Pancreas (tissue), 10 donors: ENCODE results near the gene EEF1G. TPM values are rescaled to one million over a fixed set of nuclear protein-coding genes. Genes with fewer than 3 reads are reported as not detected.

Experiments used
- ATAC-seq, 4 donors: fragments of 200-7000 bp; cut with Tn5 transposase; one replicate each; pipeline versions ENCODE4 v1.8.0 to v1.9.1; 2020; ENCODE audit warnings: mild to moderate bottlenecking in 4 of 4, moderate library complexity in 4 of 4
- DNase-seq, 6 donors: peaks; one replicate each; pipeline ENCODE4 v3.0.0-alpha.2; 2020
- FAIRE-seq: peaks from 2 replicates; lab custom pipeline; 2012; peaks lifted over from hg19 to GRCh38; lab: Jason Lieb, UNC
- H3K27ac ChIP-seq, 4 donors: fragments of 200-600 bp; sonication (generic); 1 replicate in 3 of 4; 2 replicates in 1 of 4; pipeline versions ENCODE4 v1.5.0 to v1.8.0; 2020
- H3K27me3 ChIP-seq, 4 donors: fragments of 200-600 bp; one replicate each; pipeline ENCODE4 v1.8.0; 2021
- H3K36me3 ChIP-seq, 3 donors: fragments of 200-600 bp; sonication (generic) in 1 of 3; one replicate each; pipeline versions ENCODE4 v1.5.0 to v1.8.0; 2020 to 2021
- H3K4me1 ChIP-seq, 3 donors: fragments of 200-600 bp; one replicate each; pipeline ENCODE4 v1.8.0; 2021
- H3K4me3 ChIP-seq, 4 donors: fragments of 200-600 bp; sonication (generic) in 2 of 4; one replicate each; pipeline versions ENCODE4 v1.5.0 to v1.8.0; 2020 to 2021
- H3K9me3 ChIP-seq, 4 donors: fragments of 200-600 bp; one replicate each; pipeline ENCODE4 v1.8.0; 2021
- WGBS, 2 donors: extraction: QIAGEN DNeasy Blood & Tissue Kit; methylation state at CpG; one replicate each; pipeline ENCODE4 v1.1.7; 2013; 5-methylcytosine and 5-hydroxymethylcytosine counted together
- intact Hi-C, 3 donors: fragments of 100-400 bp; cut with DNase I; formaldehyde crosslinking; loops; one replicate each; pipeline versions ENCODE4 v1.11.1 to v1.14.2; 2022
- polyA plus RNA-seq, 2 donors: library from polyadenylated mRNA; stranded (reverse); fragments of 200-250 nt; gene quantifications; one replicate each; pipeline ENCODE4 v1.2.3, GENCODE V29; 2013
- total RNA-seq, 6 donors: library from RNA; stranded (reverse); fragmentation: NEBNext Ultra II Directional in 4 of 6; extraction: Animal tissue kit (Norgen Biotek cat#: 25700) in 4 of 6; gene quantifications; one replicate each; pipeline versions ENCODE4 v1.2.1 to v1.2.4, GENCODE V29; 2021 to 2023
- TF ChIP-seq, protein P1 (sequence below), 4 donors: fragments of 200-600 bp; sonication (generic) in 3 of 4; IDR thresholded peaks; one replicate each; pipeline versions ENCODE4 v1.5.0 to v1.8.0; 2021; ENCODE audit warnings: antibody characterized with exemption in 4 of 4
- donor health status: healthy with polysubstance abuse.
- donor health status: DM: no; HTN: no; CAD: no; lungs with moderate emphysema.
- donor health status: DM: no; HTN: no; CAD: no.
- donor health status: control.
- donor health status: control.
- donor health status: Bipolar disorder and iron deficiency.
- donor health status: DM: yes; HTN: yes; CAD: no.
- donor health status: DM: no; HTN: no; CAD: no.
- donor health status: DM: no; HTN: no; CAD: no.
- donor health status: DM: yes; HTN: yes; CAD: no.

Gene EEF1G
- total and polyA plus RNA-seq, 8 donors: 630 to 1,171 (median 915) TPM

DNA sequence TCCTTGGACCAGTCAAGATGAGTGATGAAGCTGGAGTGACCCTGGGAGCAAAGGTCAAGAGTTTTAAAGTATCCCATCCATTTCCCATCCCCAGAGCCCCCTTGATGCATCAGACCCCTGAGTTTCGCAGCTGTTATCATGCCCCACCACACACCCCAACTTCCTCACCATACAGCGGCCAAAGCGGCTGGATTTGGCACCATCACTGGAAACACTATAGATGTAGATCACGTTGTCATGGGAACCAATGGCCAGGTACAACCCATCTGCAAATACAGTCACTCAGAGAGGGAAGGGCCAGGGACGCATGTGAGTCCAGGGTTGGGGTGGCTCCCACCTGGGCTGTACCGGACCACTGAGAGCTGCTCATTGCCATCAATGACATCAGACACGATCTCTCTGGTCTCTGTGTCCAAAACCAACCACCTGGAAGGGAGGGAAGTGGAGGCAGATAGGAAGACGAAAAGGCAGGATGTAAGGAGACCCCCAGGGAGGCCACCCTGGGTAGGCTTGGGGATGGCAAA is 30.1 kb upstream of the EEF1G start:
- Histone ChIP-seq H3K27me3 (no peaks in the 10 kb centered on the region), H3K4me3 (no peak overlapping the region), H3K36me3 (peaks cover 0 to 10% (median 0%) of the 10 kb centered on the region in 3 donors), H3K4me1 (peaks cover 0 to 14% (median 11%) of the 10 kb centered on the region in 3 donors), H3K9me3 (no peaks in the 10 kb centered on the region), H3K27ac (no peak overlapping the region)
- no peak for ATAC-seq
- FAIRE-seq: no peak
- TF ChIP-seq, protein P1, sequence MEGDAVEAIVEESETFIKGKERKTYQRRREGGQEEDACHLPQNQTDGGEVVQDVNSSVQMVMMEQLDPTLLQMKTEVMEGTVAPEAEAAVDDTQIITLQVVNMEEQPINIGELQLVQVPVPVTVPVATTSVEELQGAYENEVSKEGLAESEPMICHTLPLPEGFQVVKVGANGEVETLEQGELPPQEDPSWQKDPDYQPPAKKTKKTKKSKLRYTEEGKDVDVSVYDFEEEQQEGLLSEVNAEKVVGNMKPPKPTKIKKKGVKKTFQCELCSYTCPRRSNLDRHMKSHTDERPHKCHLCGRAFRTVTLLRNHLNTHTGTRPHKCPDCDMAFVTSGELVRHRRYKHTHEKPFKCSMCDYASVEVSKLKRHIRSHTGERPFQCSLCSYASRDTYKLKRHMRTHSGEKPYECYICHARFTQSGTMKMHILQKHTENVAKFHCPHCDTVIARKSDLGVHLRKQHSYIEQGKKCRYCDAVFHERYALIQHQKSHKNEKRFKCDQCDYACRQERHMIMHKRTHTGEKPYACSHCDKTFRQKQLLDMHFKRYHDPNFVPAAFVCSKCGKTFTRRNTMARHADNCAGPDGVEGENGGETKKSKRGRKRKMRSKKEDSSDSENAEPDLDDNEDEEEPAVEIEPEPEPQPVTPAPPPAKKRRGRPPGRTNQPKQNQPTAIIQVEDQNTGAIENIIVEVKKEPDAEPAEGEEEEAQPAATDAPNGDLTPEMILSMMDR (IDR thresholded peaks at IDR 0.05): no peak
- intact Hi-C loops: no loop called here
- 87 to 91% methylated on average over 8 of the region's 8 CpGs for WGBS, 2 donors
- no peak for DNase-seq

- peak overlapping the region in 1 of 4 donors; percentile 93 for H3K27ac ChIP-seq
- H3K36me3 ChIP-seq: peaks cover 0 to 11% (median 4%) of the 10 kb centered on the region in 3 donors
- no peaks in the 10 kb centered on the region for H3K27me3 ChIP-seq
- TF ChIP-seq, protein P1 (IDR thresholded peaks at IDR 0.05): no peak
- FAIRE-seq (no peak), ATAC-seq (no peak), DNase-seq (no peak)
- peak overlapping the region in 1 of 4 donors; percentile 96 for H3K4me3 ChIP-seq
- intact Hi-C loops: no loop called here
- no peaks in the 10 kb centered on the region for H3K9me3 ChIP-seq
- peaks cover 0 to 14% (median 11%) of the 10 kb centered on the region in 3 donors for H3K4me1 ChIP-seq
- 82 to 89% methylated on average over 13 of the region's 13 CpGs for WGBS, 2 donors
Observed at GRCh38 chr11:62603072-62603408, 29.3 kb upstream of the EEF1G start.

DNA sequence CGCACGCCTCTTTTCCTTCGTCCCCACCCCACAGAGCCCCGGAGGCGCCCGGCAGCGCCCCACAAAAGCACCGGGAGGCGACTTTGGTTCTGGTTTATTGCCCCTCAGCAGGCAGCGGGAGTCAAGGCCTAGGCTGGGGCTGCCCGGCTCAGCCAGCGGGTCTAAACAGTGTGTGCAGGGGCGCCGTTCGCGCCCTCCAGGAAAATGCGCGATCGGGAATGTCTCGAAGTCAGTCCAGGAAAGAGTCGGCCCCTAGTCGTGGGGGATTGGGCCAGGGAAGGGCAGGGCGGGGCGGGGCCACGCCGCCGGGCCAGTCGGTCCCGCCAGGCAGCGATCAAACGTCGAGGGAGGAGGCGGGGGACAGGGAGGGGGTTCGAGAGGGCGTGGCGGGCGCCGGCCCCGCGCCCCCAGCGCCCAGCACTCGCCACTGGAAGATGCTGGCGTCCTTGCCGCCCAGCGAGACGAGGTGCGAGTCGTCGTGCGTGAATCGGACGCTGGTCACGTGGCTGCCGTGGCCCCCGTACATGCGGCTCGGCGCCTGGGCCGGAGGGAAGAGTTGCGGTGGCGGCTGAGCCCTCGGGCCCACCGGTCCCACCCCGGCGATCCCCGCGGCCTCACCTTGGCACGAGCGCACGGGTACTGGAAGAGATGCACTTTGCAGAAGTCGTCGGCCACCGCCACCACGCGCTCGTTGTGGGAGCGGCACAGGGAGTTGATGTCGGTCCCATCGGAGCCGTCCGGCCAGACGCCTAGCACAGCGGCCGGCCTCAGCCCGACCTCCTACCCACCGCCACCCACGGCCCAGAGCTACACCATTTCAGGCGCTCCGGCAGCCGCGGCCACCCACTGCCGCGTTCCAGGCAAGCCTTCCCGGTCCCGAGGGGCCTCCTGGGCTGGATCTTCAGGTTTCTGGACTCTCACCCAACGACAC is 28.7 kb upstream of the EEF1G start:
- FAIRE-seq (no peak), DNase-seq (peak; percentile 66 to 91 (median 76)), ATAC-seq (peak; percentile 29 to 72 (median 64))
- H3K27ac ChIP-seq: peak overlapping the region; percentile 74 to 94 (median 88)
- WGBS, 2 donors: 9 to 10% methylated on average over 67 to 96 of the region's 96 CpGs
- intact Hi-C loops: no loop called here
- no peaks in the 10 kb centered on the region for H3K27me3 ChIP-seq
- H3K4me1 ChIP-seq: peaks cover 0 to 14% (median 11%) of the 10 kb centered on the region in 3 donors
- H3K9me3 ChIP-seq: no peaks in the 10 kb centered on the region
- peaks cover 0 to 17% (median 10%) of the 10 kb centered on the region in 3 donors for H3K36me3 ChIP-seq
- H3K4me3 ChIP-seq: peak overlapping the region; percentile 84 to 96 (median 90)
- TF ChIP-seq, protein P1 (IDR thresholded peaks at IDR 0.05): no peak

DNA sequence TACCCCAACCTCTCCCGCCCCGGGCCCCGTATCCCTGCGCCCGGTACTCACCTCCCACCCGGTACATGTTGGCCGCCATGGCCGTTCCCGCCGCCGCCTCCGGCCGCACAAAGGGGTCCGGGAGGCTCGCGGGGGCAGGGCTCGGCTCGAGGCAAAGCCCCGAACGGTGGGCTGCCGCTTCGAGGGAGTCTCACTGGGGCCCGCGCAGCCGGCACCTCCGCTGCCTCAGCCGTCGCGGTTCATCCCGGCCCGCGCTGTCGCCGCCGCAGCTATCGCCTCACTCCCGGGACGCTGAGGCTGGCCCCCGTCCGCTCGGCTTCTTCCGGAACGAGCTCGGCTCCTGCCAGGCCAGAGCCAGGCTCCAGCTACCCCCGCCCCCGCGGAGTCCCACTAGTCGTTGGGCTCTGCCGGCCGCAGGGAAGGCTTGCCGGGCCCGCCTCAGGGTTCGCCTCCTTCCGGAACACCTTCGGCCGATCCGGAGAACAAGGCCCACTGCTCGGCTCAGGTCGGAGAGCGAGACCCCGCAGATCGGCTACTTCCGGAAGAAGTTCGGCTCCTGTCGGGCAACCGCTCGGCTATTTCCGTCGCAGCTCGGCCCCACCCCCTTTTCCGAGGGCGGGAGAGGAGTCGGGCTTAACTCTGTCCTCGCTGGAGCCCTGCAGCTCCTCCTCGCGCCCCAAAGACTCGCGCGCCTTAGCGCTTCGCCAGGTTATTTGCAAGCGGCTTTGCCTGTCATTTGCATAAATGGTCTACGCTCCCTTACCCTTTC is 27.9 kb upstream of the EEF1G start, which contains the start of gene MTA2:
TSS of gene MTA2 (minus strand) at position 494 of the 769 bp plus-strand sequence. CDS start at position 79, 415 bp downstream.
- TF ChIP-seq, protein P1 (IDR thresholded peaks at IDR 0.05): no peak
- 0% methylated on average over 78 to 83 of the region's 83 CpGs for WGBS, 2 donors

More for the DNA sequence above, 27.9 kb upstream of the EEF1G start, which contains the start of gene MTA2:
- peaks cover 0 to 26% (median 13%) of the 10 kb centered on the region in 3 donors for H3K36me3 ChIP-seq
- H3K27ac ChIP-seq: peak within 1 kb of the TSS; percentile 74 to 94 (median 88)
- intact Hi-C loops: no loop called here
- H3K4me1 ChIP-seq: peaks cover 0 to 14% (median 11%) of the 10 kb centered on the region in 3 donors
- peak; percentile 97 to 100 (median 98) for DNase-seq
- H3K27me3 ChIP-seq: no peaks in the 10 kb centered on the region
- peak within 1 kb of the TSS; percentile 84 to 96 (median 90) for H3K4me3 ChIP-seq
- peak; percentile 90 to 94 (median 90) for ATAC-seq
- peak; percentile 34 for FAIRE-seq
- no peaks in the 10 kb centered on the region for H3K9me3 ChIP-seq
